Measurements from ENCODE around the gene DKKL1. TPM values are rescaled to one million over a fixed set of nuclear protein-coding genes. Genes with fewer than 3 reads are reported as not detected.

DKKL1 gene
- total and polyA plus RNA-seq, 12 donors: 0.20 to 0.54 (median 0.24) TPM; not detected in 8

DNA sequence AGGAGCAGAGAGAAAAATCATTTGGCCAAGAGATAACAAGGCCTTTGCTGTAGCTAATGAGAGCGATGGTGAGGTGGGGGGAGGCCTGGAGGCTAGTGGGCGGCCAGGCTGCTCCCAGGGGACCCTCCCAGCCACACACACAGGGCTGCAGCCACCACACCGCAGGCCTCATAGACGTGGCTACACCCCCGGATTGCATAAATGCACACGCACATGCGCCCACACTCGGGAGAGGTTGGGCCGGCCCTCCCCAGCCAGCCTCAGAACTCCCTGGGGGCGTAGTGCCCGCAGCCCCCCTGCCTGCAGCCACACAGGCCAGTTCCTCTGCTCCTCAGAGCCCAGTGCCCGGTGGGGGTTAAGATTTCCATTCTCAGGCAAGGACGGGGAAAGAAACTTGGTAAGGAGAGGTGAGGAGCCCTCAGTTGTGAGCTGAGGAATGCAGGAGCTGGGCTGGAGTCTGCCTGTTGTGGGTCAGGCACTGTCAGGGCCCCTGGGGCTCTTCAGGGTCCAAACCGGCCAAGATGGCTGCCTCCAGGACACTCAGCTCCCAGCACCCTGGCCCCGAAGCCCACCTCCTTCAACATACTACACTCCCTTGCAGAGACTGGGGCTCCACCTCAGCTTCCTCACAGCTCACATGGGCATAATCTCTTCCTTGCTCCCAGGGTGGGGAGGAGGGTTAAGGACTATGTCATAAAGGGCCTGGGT lies 51.6 kb downstream of the DKKL1 start:
- intact Hi-C loops (cut with DNase I): no loop called here
- no peaks in the 10 kb centered on the region for H3K36me3 ChIP-seq

GRCh38 chr19:49415810-49416200 lies 52.1 kb downstream of the DKKL1 start:
- DNase-seq: no peak
- no peak for ATAC-seq
- peaks cover 0 to 4% (median 3%) of the 10 kb centered on the region in 9 donors for H3K4me1 ChIP-seq
- WGBS, 2 donors: 78 to 81% methylated on average over 2 of the region's 2 CpGs
- H3K36me3 ChIP-seq: no peaks in the 10 kb centered on the region
- no peak overlapping the region for H3K4me3 ChIP-seq
- no peak overlapping the region for H3K27ac ChIP-seq
- H3K27me3 ChIP-seq: peaks cover 4 to 59% (median 50%) of the 10 kb centered on the region in 7 donors
- intact Hi-C loops (cut with DNase I): no loop called here
- no peak for TF ChIP-seq CTCF (IDR thresholded peaks at IDR 0.05)
- no peaks in the 10 kb centered on the region for H3K9me3 ChIP-seq

More for the DNA sequence above, 51.6 kb downstream of the DKKL1 start:
- Histone ChIP-seq H3K27me3 (peaks cover under 1 to 54% (median 45%) of the 10 kb centered on the region in 7 donors), H3K4me1 (peaks cover 0 to under 1% (median 0%) of the 10 kb centered on the region in 9 donors), H3K27ac (no peak overlapping the region), H3K9me3 (no peaks in the 10 kb centered on the region), H3K4me3 (no peak overlapping the region)
- peak in 3 of 8 donors; percentile 13 to 28 (median 20) for ATAC-seq
- WGBS, 2 donors: 50 to 71% methylated on average over 15 of the region's 15 CpGs
- DNase-seq: no peak
- no peak for TF ChIP-seq CTCF (IDR thresholded peaks at IDR 0.05)

DNA sequence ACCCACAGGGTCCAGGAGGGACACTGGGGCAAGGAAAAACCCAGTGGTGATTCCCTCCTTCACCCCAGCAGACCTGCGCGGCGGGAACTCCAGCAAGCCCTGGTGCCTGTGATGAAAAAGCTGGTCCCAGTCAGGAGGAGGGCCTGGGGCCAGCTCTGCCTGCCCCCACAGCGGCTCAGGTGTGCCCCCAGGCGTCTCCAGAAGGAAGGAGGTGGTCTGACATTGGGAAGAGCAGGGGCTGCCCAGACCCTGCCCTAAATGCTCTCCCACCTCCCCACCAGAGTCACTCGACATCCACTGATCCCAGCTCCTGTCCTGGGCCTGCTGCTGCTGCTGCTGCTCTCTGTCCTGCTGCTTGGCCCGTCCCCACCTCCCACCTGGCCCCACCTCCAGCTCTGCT lies 53.4 kb downstream of the DKKL1 start:
- Histone ChIP-seq H3K4me3 (no peak overlapping the region), H3K27ac (no peak overlapping the region), H3K27me3 (peaks cover 4 to 72% (median 63%) of the 10 kb centered on the region in 7 donors), H3K9me3 (no peaks in the 10 kb centered on the region), H3K4me1 (peaks cover 0 to 16% (median 12%) of the 10 kb centered on the region in 9 donors), H3K36me3 (no peaks in the 10 kb centered on the region)
- WGBS, 2 donors: 47 to 62% methylated on average over 7 of the region's 7 CpGs
- no peak for DNase-seq
- TF ChIP-seq CTCF (IDR thresholded peaks at IDR 0.05): no peak
- no peak for ATAC-seq
- intact Hi-C loops (cut with DNase I): no loop called here

- Histone ChIP-seq H3K9me3 (no peaks in the 10 kb centered on the region), H3K27ac (no peak overlapping the region), H3K36me3 (no peaks in the 10 kb centered on the region), H3K4me1 (peaks cover 4 to 31% (median 26%) of the 10 kb centered on the region in 9 donors), H3K4me3 (no peak overlapping the region), H3K27me3 (peaks cover 4 to 87% (median 77%) of the 10 kb centered on the region in 7 donors)
- DNase-seq (no peak), ATAC-seq (no peak)
- no peak for TF ChIP-seq CTCF (IDR thresholded peaks at IDR 0.05)
- intact Hi-C loops (cut with DNase I): no loop called here
- 80 to 96% methylated on average over 5 of the region's 5 CpGs for WGBS, 2 donors
These were observed 54.8 kb downstream of the DKKL1 start for GRCh38 chr19:49418511-49418910.
